Measurements from ENCODE around the gene OBP2B. TPM values are rescaled to one million over a fixed set of nuclear protein-coding genes. Genes with fewer than 3 reads are reported as not detected.

Gene OBP2B
- total RNA-seq, 2 experiments from 2014 or later = not detected

DNA sequence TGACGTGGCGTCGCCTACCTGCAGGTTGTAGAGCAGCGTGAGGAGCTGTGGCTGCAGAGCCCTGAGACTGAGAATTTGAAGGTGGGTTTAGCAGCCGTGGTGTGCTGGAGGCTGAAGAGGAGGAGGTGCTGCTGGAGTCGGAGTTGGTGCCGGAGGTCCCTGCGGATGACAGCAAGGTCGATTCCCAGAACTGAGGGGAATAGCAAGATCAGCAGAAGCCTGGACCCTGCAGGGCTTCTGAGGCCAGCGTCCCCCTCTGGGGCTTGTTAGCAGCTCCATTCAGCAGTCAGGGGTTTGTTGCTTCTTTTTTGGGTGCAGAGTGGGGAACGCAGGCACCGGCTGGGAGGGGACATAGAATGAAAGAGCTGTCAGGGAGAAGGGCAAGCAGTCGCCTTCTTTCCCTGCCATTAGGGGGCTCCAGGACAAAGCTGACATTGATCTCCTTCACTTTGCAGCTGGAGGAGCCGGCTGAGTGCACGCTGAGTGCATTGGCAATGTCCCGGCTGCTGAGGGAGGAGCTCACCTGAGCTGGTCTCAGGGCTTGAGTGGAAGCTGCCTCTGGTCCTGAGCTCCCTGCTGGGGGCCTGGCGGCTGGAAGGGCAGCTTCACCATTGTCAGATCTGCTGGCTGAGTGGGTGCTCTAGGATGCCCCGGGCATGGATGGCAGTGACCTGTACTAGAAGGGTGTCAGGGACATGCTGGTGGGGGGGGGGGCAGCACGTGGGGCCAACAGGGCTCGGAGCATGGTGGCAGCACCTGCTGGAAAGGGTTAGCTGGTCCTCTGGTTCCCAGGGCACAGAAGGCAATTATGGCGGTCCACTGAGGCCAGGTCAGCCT is 20.8 kb downstream of the OBP2B start:
- no TSS peak for BruUV-seq (replicated peaks)
- Histone ChIP-seq H4K20me1 (ENCODE audit: insufficient read depth, low read length) (no peaks in the 10 kb centered on the region), H3K4me2 (ENCODE audit: low read length) (no peak overlapping the region), H3K9me3 (ENCODE audit: low read length) (no peaks in the 10 kb centered on the region), H3K79me2 (ENCODE audit: insufficient read depth, low read depth, low read length) (no peaks in the 10 kb centered on the region), H3K36me3 (ENCODE audit: insufficient read depth, low read length) (no peaks in the 10 kb centered on the region), H3K4me3 (ENCODE audit: low read depth, low read length, poor library complexity, severe bottlenecking) (no peak overlapping the region), H3K27ac (ENCODE audit: low read depth, low read length, poor library complexity, severe bottlenecking) (no peak overlapping the region), H2AFZ (ENCODE audit: low read length) (no peak overlapping the region), H3K4me1 (ENCODE audit: insufficient read depth, low read length, poor library complexity, severe bottlenecking) (no peaks in the 10 kb centered on the region), H3K9me2 (ENCODE audit: insufficient read depth, low read length) (no peaks in the 10 kb centered on the region)
- TF ChIP-seq, protein P1, sequence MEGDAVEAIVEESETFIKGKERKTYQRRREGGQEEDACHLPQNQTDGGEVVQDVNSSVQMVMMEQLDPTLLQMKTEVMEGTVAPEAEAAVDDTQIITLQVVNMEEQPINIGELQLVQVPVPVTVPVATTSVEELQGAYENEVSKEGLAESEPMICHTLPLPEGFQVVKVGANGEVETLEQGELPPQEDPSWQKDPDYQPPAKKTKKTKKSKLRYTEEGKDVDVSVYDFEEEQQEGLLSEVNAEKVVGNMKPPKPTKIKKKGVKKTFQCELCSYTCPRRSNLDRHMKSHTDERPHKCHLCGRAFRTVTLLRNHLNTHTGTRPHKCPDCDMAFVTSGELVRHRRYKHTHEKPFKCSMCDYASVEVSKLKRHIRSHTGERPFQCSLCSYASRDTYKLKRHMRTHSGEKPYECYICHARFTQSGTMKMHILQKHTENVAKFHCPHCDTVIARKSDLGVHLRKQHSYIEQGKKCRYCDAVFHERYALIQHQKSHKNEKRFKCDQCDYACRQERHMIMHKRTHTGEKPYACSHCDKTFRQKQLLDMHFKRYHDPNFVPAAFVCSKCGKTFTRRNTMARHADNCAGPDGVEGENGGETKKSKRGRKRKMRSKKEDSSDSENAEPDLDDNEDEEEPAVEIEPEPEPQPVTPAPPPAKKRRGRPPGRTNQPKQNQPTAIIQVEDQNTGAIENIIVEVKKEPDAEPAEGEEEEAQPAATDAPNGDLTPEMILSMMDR (conservative IDR thresholded peaks at IDR 0.05; ENCODE audit: low read length) = peak; percentile 56
- no peak for TF ChIP-seq EZH2phosphoT487 (IDR thresholded peaks at IDR 0.05; ENCODE audit: borderline replicate concordance, low read depth, low read length)
- ChIA-PET CTCF (ENCODE audit: unreplicated experiment) (no interaction called here), POLR2A (no interaction called here)
- DNase-seq (ENCODE audit: low spot score) = peak; percentile 45
- intact Hi-C loops (cut with micrococcal nuclease; ENCODE audit: unreplicated experiment) = loop anchor here (5.0 kb wide), 1 partner anchor 139 kb away; no protein-coding TSS in a partner anchor

DNA sequence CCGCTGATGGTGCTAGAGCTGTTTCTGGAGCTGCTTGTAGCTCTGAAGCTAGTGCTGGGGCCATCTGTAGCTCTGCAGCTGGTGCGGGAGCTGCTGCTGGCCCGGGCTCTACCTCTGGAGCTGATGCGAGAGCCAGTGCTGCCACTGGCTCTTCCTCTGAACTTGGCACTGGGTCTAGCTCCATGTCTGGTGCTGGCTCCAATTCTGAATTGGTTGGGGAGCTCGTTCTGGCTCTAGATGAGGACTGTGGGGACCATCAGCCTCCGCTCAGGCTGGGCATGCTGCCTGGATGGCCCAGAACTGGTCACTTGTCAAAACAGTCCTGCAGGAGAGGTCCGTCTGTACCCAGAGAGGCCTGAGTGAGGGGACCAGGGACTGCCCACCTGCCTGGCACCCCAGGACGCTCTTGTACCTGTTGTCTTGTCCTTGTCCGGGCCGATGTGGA is 21.5 kb downstream of the OBP2B start:
- BruUV-seq (replicated peaks) = no TSS peak
- no peaks in the 10 kb centered on the region for H4K20me1 ChIP-seq (ENCODE audit: insufficient read depth, low read length)
- H3K9me2 ChIP-seq (ENCODE audit: insufficient read depth, low read length) = no peaks in the 10 kb centered on the region
- intact Hi-C loops (cut with micrococcal nuclease; ENCODE audit: unreplicated experiment) = loop anchor here (5.0 kb wide), 1 partner anchor 140 kb away; no protein-coding TSS in a partner anchor
- H3K79me2 ChIP-seq (ENCODE audit: insufficient read depth, low read depth, low read length) = no peaks in the 10 kb centered on the region
- no peak overlapping the region for H3K27ac ChIP-seq (ENCODE audit: low read depth, low read length, poor library complexity, severe bottlenecking)
- no peak overlapping the region for H3K4me3 ChIP-seq (ENCODE audit: low read depth, low read length, poor library complexity, severe bottlenecking)
- H3K9me3 ChIP-seq (ENCODE audit: low read length) = no peaks in the 10 kb centered on the region
- TF ChIP-seq, protein P1 (conservative IDR thresholded peaks at IDR 0.05; ENCODE audit: low read length) = no peak
- no peak for TF ChIP-seq EZH2phosphoT487 (IDR thresholded peaks at IDR 0.05; ENCODE audit: borderline replicate concordance, low read depth, low read length)
- DNase-seq (ENCODE audit: low spot score) = no peak
- CTCF ChIA-PET (ENCODE audit: unreplicated experiment) = interaction anchor here (0.6 kb wide), 1 partner anchor 85 kb away, joined by 3 read pairs; no protein-coding TSS in a partner anchor
- no peaks in the 10 kb centered on the region for H3K36me3 ChIP-seq (ENCODE audit: insufficient read depth, low read length)
- POLR2A ChIA-PET = interaction anchor here (1.4 kb wide), 1 partner anchor 157 kb away, joined by 3 read pairs; the partner anchor contains the start of gene GTF3C5
- no peak overlapping the region for H2AFZ ChIP-seq (ENCODE audit: low read length)
- H3K4me1 ChIP-seq (ENCODE audit: insufficient read depth, low read length, poor library complexity, severe bottlenecking) = no peaks in the 10 kb centered on the region
- no peak overlapping the region for H3K4me2 ChIP-seq (ENCODE audit: low read length)
